Umbilical cord (tissue), 2 donors: ENCODE data around the gene STAP2. TPM values are rescaled to one million over a fixed set of nuclear protein-coding genes. Genes with fewer than 3 reads are reported as not detected.
"Not testable (repeated sequence)": the region's sequence is repeated elsewhere in the genome, so short reads cannot be mapped to it uniquely, and the experiment has no call there.

Experiments used
- DNase-seq: peaks from one replicate; pipeline ENCODE4 v3.0.0-alpha.2; 2015; ENCODE audit warnings: low spot score
- total RNA-seq: library from RNA; depleted of rRNA; stranded (reverse); fragments of >200 nt; gene quantifications from one replicate; pipeline ENCODE4 v1.2.3, GENCODE V29; 2014; ENCODE audit warnings: low replicate concordance; ENCODE audit not compliant: insufficient read depth

The STAP2 gene
- total RNA-seq, 1 donor from 2014 or later, result not detected

GRCh38 chr19:4358709-4359626 lies 20.3 kb upstream of the STAP2 start:
- no peak for DNase-seq

DNA sequence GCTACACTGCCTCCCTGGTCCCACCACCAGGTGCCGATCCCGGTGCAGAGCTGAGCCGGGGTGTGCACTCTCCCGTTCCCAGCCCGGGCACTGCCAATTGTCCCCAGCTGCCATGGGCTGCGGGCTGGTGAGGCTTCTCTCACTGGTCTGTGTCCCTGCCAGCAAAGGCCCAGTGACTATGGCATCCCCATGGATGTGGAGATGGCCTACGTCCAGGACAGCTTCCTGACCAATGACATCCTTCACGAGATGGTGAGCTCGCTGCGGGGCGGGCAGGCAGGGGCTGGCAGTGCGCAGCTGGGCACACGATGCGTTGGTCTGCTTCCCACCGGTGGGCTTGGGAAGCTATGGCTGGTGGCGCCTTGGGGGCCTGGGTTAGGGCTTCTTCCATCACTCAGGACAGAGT lies 19.3 kb upstream of the STAP2 start:
- DNase-seq, result no peak

DNA sequence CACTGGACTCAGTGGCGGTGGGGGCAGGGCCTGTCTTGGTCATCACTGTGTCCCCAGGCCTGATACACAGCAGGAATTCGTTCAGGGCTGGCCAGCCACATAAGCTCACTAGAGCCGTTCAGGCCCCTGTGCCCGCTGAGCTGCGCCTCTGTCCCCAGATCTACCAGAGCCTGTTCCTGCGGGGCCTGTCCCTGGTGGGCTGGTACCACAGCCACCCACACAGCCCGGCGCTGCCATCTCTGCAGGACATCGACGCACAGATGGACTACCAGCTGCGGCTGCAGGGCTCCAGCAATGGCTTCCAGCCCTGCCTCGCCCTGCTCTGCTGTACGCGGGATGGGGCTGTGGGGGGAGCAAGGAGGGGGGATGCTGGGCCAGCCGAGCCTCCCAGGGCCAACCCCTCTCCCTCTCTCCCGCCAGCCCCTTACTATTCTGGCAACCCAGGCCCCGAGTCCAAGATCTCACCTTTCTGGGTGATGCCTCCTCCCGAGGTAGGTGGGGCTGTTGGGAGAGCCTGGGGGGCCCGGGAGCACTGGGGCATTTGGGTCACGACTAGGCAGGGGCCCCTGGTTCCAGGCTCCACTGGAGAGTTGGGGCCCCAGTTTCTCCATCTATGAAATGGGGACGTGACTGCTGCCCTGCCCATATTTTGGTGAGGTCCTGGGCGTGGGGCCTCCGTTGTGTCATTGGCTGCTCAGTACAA lies 18.6 kb upstream of the STAP2 start:
- no peak for DNase-seq

DNA sequence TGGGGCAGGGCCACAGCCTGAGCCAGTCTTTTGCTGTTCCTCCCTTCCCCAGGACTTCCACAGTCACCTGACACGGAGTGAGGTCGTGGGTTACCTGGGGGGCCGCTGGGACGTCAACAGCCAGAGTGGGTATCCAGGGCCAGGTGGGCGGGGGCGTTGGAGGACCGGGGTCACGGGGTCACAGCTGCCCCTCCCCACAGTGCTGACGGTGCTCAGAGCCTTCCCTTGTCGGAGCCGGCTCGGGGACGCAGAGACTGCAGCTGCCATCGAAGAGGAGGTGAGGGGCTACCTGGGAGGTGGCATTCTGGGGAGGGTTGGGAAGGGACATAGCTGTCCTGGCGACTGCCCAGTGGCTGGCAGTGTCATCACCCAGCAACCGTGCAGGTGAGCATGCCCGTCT lies 16.3 kb upstream of the STAP2 start:
- no peak for DNase-seq

DNA sequence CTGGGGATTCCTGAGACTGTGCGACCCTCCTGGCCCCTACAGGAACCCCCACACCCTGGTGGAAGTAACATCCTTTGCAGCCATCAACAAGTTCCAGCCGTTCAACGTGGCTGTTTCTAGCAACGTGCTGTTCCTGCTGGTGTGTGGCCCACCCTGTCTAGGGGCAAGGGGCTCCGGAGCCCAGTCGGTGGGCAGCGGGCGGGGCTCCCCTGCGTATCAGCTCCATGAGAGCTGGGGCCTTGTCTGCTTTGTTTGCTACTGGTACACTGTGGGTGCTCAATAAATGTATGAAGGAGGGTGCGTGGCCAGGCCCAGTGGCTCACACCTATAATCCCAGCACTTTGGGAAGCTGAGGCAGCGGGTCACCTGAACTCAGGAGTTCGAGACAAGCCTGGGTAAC lies 15.7 kb upstream of the STAP2 start:
- no peak for DNase-seq

GRCh38 chr19:4352701-4353121 lies 14.1 kb upstream of the STAP2 start:
- peak; percentile 53 for DNase-seq

DNA sequence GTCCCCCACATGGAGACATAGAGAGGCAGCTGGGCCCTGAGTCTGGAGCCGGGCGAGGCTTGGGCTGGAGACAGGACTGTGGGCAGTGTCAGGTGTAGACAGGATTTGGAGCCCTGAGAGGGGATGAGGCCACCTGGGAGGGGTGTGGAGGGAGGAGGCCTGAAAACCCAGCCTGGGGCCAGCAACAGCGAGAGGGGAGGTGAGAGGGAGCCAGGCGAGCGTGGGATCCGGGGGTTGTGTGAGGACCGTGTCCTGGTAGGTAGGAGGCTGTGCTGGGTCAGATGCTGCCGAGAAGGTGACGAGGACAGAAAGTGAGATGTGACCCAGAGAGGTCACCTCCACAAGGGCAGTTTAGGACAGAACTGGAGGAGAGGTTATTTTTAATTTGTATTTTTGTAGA lies 12.1 kb upstream of the STAP2 start:
- DNase-seq, result no peak

GRCh38 chr19:4350111-4350510 lies 11.5 kb upstream of the STAP2 start:
- DNase-seq, result no peak

GRCh38 chr19:4349225-4349624 lies 10.6 kb upstream of the STAP2 start:
- DNase-seq, result not testable (repeated sequence)

- no peak for DNase-seq
Observed at GRCh38 chr19:4347521-4347920, 8.9 kb upstream of the STAP2 start.

DNA sequence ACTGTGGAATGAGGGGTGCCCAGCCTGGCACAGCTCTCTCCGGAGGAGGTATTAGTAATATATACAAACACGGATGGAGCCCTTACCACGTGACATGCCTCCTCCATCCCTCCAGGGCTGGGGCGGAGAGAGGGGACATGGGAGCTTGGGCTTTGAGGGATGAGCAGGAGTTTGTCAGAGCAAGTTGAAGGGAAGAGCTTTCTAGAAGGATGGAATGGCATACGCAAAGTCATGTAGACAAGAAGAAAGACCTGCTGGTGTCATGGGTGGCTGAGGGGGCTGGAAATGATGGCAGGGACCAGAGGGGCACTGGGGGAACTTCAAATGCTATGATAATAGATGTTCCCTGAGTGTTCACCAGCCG lies 7.4 kb upstream of the STAP2 start:
- no peak for DNase-seq

DNA sequence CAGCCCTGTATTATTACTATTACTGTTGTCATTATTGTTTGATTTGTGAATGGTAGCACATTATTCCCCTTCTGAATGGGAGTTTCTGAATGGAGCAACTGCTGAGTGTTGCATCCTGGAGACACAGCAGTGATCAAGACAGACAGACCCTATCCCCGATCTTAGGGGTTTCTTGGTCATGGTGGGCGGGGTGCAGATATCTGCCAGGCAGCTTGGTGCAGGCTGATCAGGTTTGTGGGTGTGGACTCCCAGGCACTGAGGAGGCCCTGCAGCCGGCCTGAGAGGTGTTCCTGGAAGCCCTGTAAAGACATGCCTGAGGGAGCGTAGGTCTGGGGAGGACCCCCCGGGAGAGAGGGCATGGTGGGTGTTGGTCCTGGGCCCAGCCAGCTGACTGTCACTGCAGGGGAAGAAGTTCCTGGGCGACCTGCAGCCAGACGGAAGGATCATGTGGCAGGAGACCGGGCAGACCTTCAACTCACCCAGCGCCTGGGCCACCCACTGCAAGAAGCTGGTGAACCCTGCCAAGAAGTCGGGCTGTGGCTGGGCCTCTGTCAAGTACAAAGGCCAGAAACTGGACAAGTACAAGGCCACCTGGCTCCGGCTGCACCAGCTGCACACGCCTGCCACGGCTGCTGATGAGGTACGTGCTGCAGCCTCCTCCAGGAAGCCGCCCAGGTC lies 6.9 kb upstream of the STAP2 start:
- no peak for DNase-seq

GRCh38 chr19:4343370-4344307 lies 5.0 kb upstream of the STAP2 start, which contains the start of gene MPND:
MPND (plus strand) TSS chr19:4343562; CDS start chr19:4343594, 32 bp downstream.
- DNase-seq, result peak; percentile 95

GRCh38 chr19:4342615-4343369 lies 4.2 kb upstream of the STAP2 start:
- DNase-seq, result peak; percentile 100

DNA sequence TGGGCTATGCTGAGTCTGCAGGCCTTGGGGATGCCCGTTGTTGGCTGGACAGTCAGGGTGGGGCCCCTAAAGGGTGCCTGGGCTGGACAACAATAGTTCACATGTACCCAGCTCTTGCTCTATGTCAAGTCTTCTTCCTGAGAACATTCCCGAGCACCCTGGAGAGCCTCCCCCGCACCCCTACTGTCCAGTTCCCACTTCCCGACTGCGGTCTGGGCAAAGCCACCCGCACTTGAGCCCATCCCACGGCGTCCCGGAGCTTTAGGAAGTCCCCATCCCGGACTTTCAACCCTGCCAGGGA lies 3.6 kb upstream of the STAP2 start:
- no peak for DNase-seq

GRCh38 chr19:4337906-4338440 lies 654 bp downstream of the STAP2 start:
- no peak for DNase-seq

GRCh38 chr19:4334929-4335570 lies 3.6 kb downstream of the STAP2 start:
- no peak for DNase-seq

GRCh38 chr19:4329858-4330257 lies 8.8 kb downstream of the STAP2 start:
- no peak for DNase-seq

- DNase-seq, result not testable (repeated sequence)
Observed at GRCh38 chr19:4328991-4329681, 9.5 kb downstream of the STAP2 start.
